Activated CD4-positive, alpha-beta T cell treated with anti-CD3 and anti-CD28 coated beads for 36 hours (primary cell): Measurements from ENCODE around the gene MRPL4. TPM values are rescaled to one million over a fixed set of nuclear protein-coding genes. Genes with fewer than 3 reads are reported as not detected.

ENCODE experiments used
- ATAC-seq: fragments of 200-7000 bp; cut with Tn5 transposase; one replicate; pipeline ENCODE4 v1.10.0; 2021; ENCODE audit warnings: mild to moderate bottlenecking, moderate library complexity
- CTCF ChIA-PET: fragments of 350-600 bp; sonication (Branson Sonifier 250); formaldehyde crosslinking; loops from one replicate; lab custom pipeline; 2021; ENCODE audit warnings: antibody characterized with exemption; lab: Charles Lee
- POLR2A ChIA-PET: fragments of 350-600 bp; sonication (Branson Sonifier 250); formaldehyde crosslinking; loops from one replicate; lab custom pipeline; 2021; ENCODE audit warnings: antibody characterized with exemption, inconsistent platforms; lab: Charles Lee
- DNase-seq: peaks from one replicate; pipeline ENCODE4 v3.0.0-alpha.2; 2020
- H3K27ac Mint-ChIP-seq: one replicate; pipeline ENCODE4 v1.8.0; 2021; ENCODE audit warnings: mixed read lengths
- H3K27me3 Mint-ChIP-seq: one replicate; pipeline ENCODE4 v1.8.0; 2021; ENCODE audit warnings: mixed read lengths
- H3K36me3 Mint-ChIP-seq: one replicate; pipeline ENCODE4 v1.8.0; 2021; ENCODE audit warnings: low read depth, mixed read lengths
- H3K4me1 Mint-ChIP-seq: one replicate; pipeline ENCODE4 v1.8.0; 2021; ENCODE audit warnings: mixed read lengths
- H3K4me3 Mint-ChIP-seq: one replicate; pipeline ENCODE4 v1.8.0; 2021; ENCODE audit warnings: mild to moderate bottlenecking, moderate library complexity, mixed read lengths
- H3K9me3 Mint-ChIP-seq: one replicate; pipeline ENCODE4 v1.8.0; 2021; ENCODE audit warnings: low read depth, mixed read lengths
- intact Hi-C, 2 experiments: fragments of 100-400 bp; cut with DNase I in 1 of 2; cut with micrococcal nuclease in 1 of 2; formaldehyde crosslinking; loops; one replicate each; pipeline versions ENCODE4 v1.14.2 to v1.15.1; 2022 to 2024; cut with DNase I, micrococcal nuclease
- total RNA-seq, 2 experiments: library from RNA; stranded (reverse); gene quantifications; one replicate each; pipeline ENCODE4 v1.2.3, GENCODE V29; 2021

Gene MRPL4
- total RNA-seq, 2 experiments from 2014 or later: 130 to 140 TPM

DNA sequence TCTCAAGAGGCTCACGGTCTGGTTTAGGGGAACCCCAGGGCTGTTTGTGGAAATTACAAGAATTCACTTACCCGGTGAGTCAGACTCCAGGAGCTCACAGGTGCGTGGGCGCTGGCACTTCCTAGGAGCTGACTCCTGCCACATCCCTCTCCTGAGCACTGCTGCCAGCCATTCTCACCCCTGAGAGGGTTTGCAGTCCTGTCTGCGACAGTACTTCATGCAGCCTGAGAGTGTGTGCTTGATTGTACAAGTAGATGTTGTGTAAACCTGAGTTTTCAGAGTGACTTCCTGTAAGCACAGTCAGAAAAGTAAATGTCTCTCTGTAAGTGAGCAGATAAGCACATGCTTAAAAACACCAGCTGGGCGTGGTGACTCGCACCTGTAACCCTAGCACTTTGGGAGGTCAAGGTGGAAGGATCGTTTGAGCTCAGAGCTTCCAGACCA is 8.1 kb downstream of the MRPL4 start:
- Mint-ChIP-seq H3K27me3 (no peaks in the 10 kb centered on the region), H3K4me3 (peak overlapping the region; percentile 53), H3K36me3 (peaks cover 41% of the 10 kb centered on the region), H3K4me1 (peaks cover 24% of the 10 kb centered on the region), H3K27ac (peak overlapping the region; percentile 90), H3K9me3 (no peaks in the 10 kb centered on the region)
- intact Hi-C loops: loop anchor here in 1 of 2 experiments (2.0 kb wide), 1 partner anchor 57 kb away; the partner anchor contains the start of gene FDX2
- POLR2A ChIA-PET: interaction anchor here (0.9 to 3.8 kb wide), 6 partner anchors 11 to 148 kb away, joined by 3 to 53 read pairs (median 4); partner anchors contain the start of genes ICAM1, ICAM5 and TYK2
- CTCF ChIA-PET: interaction anchor here (0.7 to 6.9 kb wide), 29 partner anchors 10 to 219 kb away, joined by 3 to 101 read pairs (median 4); partner anchors contain the start of genes ANGPTL6, CDC37, ICAM1 and ICAM4
- peak; percentile 86 for ATAC-seq
- peak; percentile 89 for DNase-seq

DNA sequence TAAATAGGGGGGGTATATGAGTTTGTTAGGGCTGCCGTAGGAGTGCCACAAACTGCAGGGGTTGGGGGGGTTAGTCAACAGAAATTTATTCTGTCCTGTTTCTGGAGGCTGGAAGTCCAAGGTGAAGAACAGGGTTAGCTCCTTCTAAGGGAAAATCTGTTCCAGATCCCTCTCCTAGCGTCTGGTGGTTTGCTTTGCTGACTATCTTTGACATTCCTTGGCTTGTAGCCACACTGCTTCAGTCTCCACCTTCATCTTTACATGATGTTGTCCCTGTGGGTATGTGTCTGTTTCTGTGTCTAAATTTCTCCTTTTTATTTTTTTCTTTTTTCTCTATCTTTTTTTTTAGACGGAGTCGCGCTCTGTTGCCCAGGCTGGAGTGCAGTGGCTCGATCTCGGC is 10.8 kb downstream of the MRPL4 start:
- Mint-ChIP-seq H3K4me1 (peaks cover 24% of the 10 kb centered on the region), H3K27me3 (no peaks in the 10 kb centered on the region), H3K9me3 (no peaks in the 10 kb centered on the region), H3K4me3 (no peak overlapping the region), H3K36me3 (peaks cover 21% of the 10 kb centered on the region), H3K27ac (no peak overlapping the region)
- ATAC-seq (no peak), DNase-seq (no peak)
- intact Hi-C loops: no loop called here
- ChIA-PET POLR2A (no interaction called here), CTCF (interaction anchor here (6.9 kb wide), 1 partner anchor 125 kb away, joined by 101 read pairs; no protein-coding TSS in a partner anchor)

DNA sequence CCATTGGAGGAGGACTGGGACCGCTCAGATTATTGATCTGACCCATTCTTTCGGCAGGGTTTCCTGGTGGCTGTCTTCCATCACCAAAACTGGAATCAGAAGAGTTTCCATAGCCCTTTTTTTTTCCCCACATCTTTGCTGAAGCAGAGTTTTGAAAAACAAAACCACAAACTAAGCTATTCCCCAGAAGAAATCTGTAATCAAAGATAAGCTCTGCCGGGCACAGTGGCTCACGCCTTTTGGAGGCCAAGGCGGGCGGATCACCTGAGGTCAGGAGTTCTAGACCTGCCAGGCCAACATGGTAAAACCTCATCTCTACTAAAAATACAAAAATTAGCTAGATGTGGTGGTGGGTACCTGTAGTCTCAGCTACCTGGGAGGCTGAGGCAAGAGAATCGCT is 14.7 kb downstream of the MRPL4 start:
- Mint-ChIP-seq H3K9me3 (no peaks in the 10 kb centered on the region), H3K27ac (no peak overlapping the region), H3K27me3 (no peaks in the 10 kb centered on the region), H3K4me3 (no peak overlapping the region), H3K36me3 (peaks cover 2% of the 10 kb centered on the region), H3K4me1 (peaks cover 20% of the 10 kb centered on the region)
- no peak for ATAC-seq
- CTCF ChIA-PET: interaction anchor here (1.4 to 9.2 kb wide), 3 partner anchors 7 to 122 kb away, joined by 4 to 165 read pairs (median 82); partner anchors contain the start of gene TYK2
- intact Hi-C loops: loop anchor here in 1 of 2 experiments (5.0 kb wide), 1 partner anchor 36 kb away; no protein-coding TSS in a partner anchor
- no peak for DNase-seq
- POLR2A ChIA-PET: interaction anchor here (0.5 to 1.0 kb wide), 3 partner anchors 8 to 134 kb away, joined by 3 to 7 read pairs (median 6); no protein-coding TSS in a partner anchor

DNA sequence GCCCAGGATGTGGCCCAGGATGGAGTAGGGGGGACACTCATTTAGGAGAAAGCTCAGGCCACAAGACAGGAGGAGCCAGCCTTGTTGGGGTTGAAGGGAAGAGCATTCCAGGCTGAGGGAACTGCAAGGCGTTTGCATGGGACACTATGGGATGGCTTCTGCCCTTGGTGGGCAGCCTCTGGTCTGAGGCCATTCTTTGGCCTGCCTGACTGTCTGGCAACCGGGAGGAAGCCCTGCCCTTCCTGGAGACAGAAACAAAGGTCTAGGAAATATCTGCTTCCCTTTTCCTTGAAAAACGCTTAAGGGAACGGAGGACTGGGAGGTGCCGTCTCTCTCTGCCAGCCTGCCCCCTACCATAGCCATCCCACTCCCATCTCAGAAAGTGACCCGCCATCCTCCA is 16.1 kb downstream of the MRPL4 start:
- intact Hi-C loops: loop anchor here in 1 of 2 experiments (5.0 kb wide), 1 partner anchor 34 kb away; no protein-coding TSS in a partner anchor
- no peak overlapping the region for H3K27ac Mint-ChIP-seq
- peaks cover 10% of the 10 kb centered on the region for H3K36me3 Mint-ChIP-seq
- H3K4me3 Mint-ChIP-seq: no peak overlapping the region
- H3K4me1 Mint-ChIP-seq: peaks cover 31% of the 10 kb centered on the region
- ATAC-seq (no peak), DNase-seq (no peak)
- no peaks in the 10 kb centered on the region for H3K9me3 Mint-ChIP-seq
- ChIA-PET POLR2A (interaction anchor here (1.0 kb wide), 1 partner anchor 9 kb away, joined by 6 read pairs; no protein-coding TSS in a partner anchor), CTCF (interaction anchor here (0.7 to 9.2 kb wide), 8 partner anchors 9 to 160 kb away, joined by 3 to 165 read pairs (median 14); partner anchors contain the start of genes ICAM4 and TYK2)
- no peaks in the 10 kb centered on the region for H3K27me3 Mint-ChIP-seq

DNA sequence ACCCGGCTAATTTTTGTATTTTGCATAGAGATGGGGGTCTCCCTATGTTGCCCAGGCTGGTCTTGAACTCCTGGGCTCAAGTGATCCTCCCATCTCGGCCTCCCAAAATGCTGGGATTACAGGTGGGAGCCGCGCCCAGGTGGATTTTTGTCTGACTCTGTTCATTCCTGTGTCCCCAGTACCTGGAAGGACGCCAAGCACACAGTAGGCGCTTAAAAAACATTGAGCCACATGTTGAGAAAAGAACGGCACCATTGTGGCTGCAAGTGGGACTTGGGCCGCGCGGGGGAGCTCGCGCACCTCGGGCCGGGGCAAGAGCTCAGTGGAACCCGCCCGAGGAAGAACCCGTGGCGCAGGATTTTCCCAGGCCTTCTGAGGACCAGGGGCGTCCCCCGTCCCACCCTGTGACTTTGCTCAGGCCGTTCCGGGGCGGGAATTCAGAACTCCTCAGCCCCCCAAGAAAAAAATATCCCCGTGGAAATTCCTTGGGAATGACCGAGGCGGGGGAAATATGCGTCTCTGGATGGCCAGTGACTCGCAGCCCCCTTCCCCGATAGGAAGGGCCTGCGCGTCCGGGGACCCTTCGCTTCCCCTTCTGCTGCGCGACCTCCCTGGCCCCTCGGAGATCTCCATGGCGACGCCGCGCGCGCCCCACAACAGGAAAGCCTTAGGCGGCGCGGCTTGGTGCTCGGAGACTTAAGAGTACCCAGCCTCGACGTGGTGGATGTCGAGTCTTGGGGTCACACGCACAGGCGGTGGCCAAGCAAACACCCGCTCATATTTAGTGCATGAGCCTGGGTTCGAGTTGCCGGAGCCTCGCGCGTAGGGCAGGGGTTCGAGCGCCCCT is 17.5 kb downstream of the MRPL4 start:
- CTCF ChIA-PET: interaction anchor here (0.6 to 9.2 kb wide), 20 partner anchors 10 to 192 kb away, joined by 3 to 165 read pairs (median 4); partner anchors contain the start of genes ICAM4, ICAM5 and TYK2
- peak; percentile 62 for ATAC-seq
- Mint-ChIP-seq H3K4me1 (peaks cover 35% of the 10 kb centered on the region), H3K9me3 (no peaks in the 10 kb centered on the region), H3K27ac (peak overlapping the region; percentile 91), H3K27me3 (no peaks in the 10 kb centered on the region), H3K4me3 (peak overlapping the region; percentile 80), H3K36me3 (peaks cover 14% of the 10 kb centered on the region)
- POLR2A ChIA-PET: interaction anchor here (0.7 to 3.5 kb wide), 7 partner anchors 9 to 136 kb away, joined by 3 to 53 read pairs (median 7); partner anchors contain the start of genes DNMT1, RAVER1 and TYK2
- intact Hi-C loops: loop anchor here (1.0 to 5.0 kb wide), 7 partner anchors 19 to 134 kb away; partner anchors contain the start of genes ICAM5 (in 2 of the 2), TYK2 (in 2 of the 2), CDC37 (in 1 of the 2) and ICAM3 (in 1 of the 2)
- DNase-seq: peak; percentile 94

DNA sequence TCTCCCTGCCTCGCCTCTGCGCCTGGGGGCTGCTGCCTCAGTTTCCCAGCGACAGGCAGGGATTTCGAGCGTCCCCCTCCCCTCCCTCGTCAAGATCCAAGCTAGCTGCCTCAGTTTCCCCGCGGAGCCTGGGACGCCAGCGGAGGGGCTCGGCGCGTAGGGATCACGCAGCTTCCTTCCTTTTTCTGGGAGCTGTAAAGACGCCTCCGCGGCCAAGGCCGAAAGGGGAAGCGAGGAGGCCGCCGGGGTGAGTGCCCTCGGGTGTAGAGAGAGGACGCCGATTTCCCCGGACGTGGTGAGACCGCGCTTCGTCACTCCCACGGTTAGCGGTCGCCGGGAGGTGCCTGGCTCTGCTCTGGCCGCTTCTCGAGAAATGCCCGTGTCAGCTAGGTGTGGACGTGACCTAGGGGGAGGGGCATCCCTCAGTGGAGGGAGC is 18.2 kb downstream of the MRPL4 start:
- no peaks in the 10 kb centered on the region for H3K27me3 Mint-ChIP-seq
- ATAC-seq (peak; percentile 54), DNase-seq (peak; percentile 86)
- peaks cover 37% of the 10 kb centered on the region for H3K4me1 Mint-ChIP-seq
- H3K36me3 Mint-ChIP-seq: peaks cover 20% of the 10 kb centered on the region
- intact Hi-C loops: loop anchor here (1.0 to 2.0 kb wide), 5 partner anchors 19 to 133 kb away; partner anchors contain the start of genes ICAM5 (in 2 of the 2), TYK2 (in 2 of the 2), CDC37 (in 1 of the 2) and ICAM3 (in 1 of the 2)
- POLR2A ChIA-PET: interaction anchor here (0.6 to 3.5 kb wide), 11 partner anchors 10 to 1912 kb away, joined by 3 to 53 read pairs (median 7); partner anchors contain the start of genes CDC37, DNMT1, ICAM4 and ICAM5
- H3K27ac Mint-ChIP-seq: peak overlapping the region; percentile 91
- peak overlapping the region; percentile 80 for H3K4me3 Mint-ChIP-seq
- H3K9me3 Mint-ChIP-seq: no peaks in the 10 kb centered on the region
- CTCF ChIA-PET: interaction anchor here (0.6 to 9.2 kb wide), 21 partner anchors 9 to 213 kb away, joined by 3 to 165 read pairs (median 6); partner anchors contain the start of genes ICAM4, ICAM5 and TYK2

DNA sequence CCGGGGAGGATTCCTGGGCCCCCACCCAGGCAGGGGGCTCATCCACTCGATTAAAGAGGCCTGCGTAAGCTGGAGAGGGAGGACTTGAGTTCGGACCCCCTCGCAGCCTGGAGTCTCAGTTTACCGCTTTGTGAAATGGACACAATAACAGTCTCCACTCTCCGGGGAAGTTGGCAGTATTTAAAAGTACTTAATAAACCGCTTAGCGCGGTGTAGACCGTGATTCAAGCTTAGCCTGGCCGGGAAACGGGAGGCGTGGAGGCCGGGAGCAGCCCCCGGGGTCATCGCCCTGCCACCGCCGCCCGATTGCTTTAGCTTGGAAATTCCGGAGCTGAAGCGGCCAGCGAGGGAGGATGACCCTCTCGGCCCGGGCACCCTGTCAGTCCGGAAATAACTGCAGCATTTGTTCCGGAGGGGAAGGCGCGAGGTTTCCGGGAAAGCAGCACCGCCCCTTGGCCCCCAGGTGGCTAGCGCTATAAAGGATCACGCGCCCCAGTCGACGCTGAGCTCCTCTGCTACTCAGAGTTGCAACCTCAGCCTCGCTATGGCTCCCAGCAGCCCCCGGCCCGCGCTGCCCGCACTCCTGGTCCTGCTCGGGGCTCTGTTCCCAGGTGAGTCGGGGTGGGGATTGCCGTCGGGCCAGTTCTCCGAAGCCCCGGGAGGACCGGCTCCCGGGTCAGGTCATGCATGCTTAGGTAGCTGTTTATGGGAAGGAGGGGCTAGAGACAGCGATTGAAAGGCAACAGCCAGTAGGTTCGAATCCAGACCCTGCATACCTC is 18.8 kb downstream of the MRPL4 start, which contains the start of gene ICAM1:
Gene ICAM1 (plus strand): TSS at position 505 of the 779 bp plus-strand sequence. CDS start 40 bp downstream, at position 545.
- H3K36me3 Mint-ChIP-seq: peaks cover 22% of the 10 kb centered on the region
- H3K27me3 Mint-ChIP-seq: no peaks in the 10 kb centered on the region
- H3K4me3 Mint-ChIP-seq: peak within 1 kb of the TSS; percentile 80
- no peaks in the 10 kb centered on the region for H3K9me3 Mint-ChIP-seq
- peak; percentile 59 for ATAC-seq
- ChIA-PET CTCF (interaction anchor here (0.6 to 9.2 kb wide), 25 partner anchors 9 to 429 kb away, joined by 3 to 165 read pairs (median 5); partner anchors contain the start of genes ICAM4, ICAM5, RAVER1 and TYK2), POLR2A (interaction anchor here (0.6 to 3.5 kb wide), 15 partner anchors 10 to 1913 kb away, joined by 3 to 53 read pairs (median 4); partner anchors contain the start of genes CDC37, DNMT1, ICAM4 and ICAM5)
- peak; percentile 89 for DNase-seq
- intact Hi-C loops: loop anchor here (1.0 to 2.0 kb wide), 6 partner anchors 18 to 132 kb away; partner anchors contain the start of genes ICAM5 (in 2 of the 2), TYK2 (in 2 of the 2), CDC37 (in 1 of the 2) and ICAM3 (in 1 of the 2)
- H3K4me1 Mint-ChIP-seq: peaks cover 37% of the 10 kb centered on the region
- peak within 1 kb of the TSS; percentile 91 for H3K27ac Mint-ChIP-seq

DNA sequence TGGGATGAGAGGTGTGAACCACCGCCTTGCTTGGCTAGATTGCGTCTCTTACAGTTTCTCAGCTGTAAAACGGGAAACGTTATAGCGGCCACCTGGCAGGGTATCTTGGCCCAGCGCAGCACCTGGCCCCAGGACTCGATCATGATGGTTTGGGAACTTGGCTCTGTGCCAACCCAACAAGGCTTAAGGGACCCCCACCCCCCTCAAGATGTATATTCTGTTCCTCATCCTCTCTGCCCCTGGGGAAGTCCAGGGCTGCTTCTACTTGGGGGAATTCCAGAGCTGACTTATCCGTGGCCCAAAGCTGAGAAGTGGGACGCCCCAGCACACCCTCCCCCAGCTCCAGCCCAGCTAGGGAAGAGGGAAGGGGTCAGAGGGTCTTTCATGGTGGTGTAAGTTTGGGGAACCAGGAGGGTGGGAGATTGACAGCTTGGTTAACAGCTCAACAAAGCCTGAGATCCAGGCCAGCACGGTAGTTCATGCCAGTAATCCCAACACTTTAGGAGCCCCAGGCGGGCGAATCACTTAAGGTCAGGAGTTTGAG is 19.6 kb downstream of the MRPL4 start:
- Mint-ChIP-seq H3K27ac (peak overlapping the region; percentile 91), H3K27me3 (no peaks in the 10 kb centered on the region), H3K36me3 (peaks cover 22% of the 10 kb centered on the region), H3K4me3 (peak overlapping the region; percentile 80), H3K4me1 (peaks cover 37% of the 10 kb centered on the region), H3K9me3 (no peaks in the 10 kb centered on the region)
- DNase-seq (peak; percentile 55), ATAC-seq (peak; percentile 22)
- intact Hi-C loops: loop anchor here (1.0 to 2.0 kb wide), 4 partner anchors 17 to 109 kb away; partner anchors contain the start of genes TYK2 (in 2 of the 2), ICAM3 (in 1 of the 2), ICAM5 (in 1 of the 2) and RAVER1 (in 1 of the 2)
- ChIA-PET CTCF (interaction anchor here (0.6 to 9.2 kb wide), 20 partner anchors 8 to 428 kb away, joined by 3 to 165 read pairs (median 6); partner anchors contain the start of genes ICAM4, ICAM5, RAVER1 and TYK2), POLR2A (interaction anchor here (0.5 to 3.5 kb wide), 10 partner anchors 11 to 564 kb away, joined by 3 to 53 read pairs (median 8); partner anchors contain the start of genes ICAM4, ICAM5, RAVER1 and TMED1)

DNA sequence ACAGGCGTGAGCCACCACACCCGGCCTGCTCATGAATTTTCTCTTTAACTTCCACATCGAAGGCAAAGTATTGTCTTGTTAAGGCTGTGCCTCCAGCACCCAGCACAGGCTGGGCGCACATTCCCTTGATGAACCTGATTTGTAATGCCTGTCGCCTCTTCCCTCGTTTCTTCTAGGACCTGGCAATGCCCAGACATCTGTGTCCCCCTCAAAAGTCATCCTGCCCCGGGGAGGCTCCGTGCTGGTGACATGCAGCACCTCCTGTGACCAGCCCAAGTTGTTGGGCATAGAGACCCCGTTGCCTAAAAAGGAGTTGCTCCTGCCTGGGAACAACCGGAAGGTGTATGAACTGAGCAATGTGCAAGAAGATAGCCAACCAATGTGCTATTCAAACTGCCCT is 22.6 kb downstream of the MRPL4 start:
- Mint-ChIP-seq H3K27ac (peak overlapping the region; percentile 13), H3K27me3 (no peaks in the 10 kb centered on the region), H3K4me3 (no peak overlapping the region), H3K9me3 (no peaks in the 10 kb centered on the region), H3K4me1 (peaks cover 36% of the 10 kb centered on the region), H3K36me3 (peaks cover 38% of the 10 kb centered on the region)
- ChIA-PET CTCF (interaction anchor here (0.6 to 1.2 kb wide), 4 partner anchors 11 to 142 kb away, joined by 3 to 7 read pairs (median 4); no protein-coding TSS in a partner anchor), POLR2A (interaction anchor here (0.8 kb wide), 1 partner anchor 44 kb away, joined by 7 read pairs; no protein-coding TSS in a partner anchor)
- intact Hi-C loops: no loop called here
- no peak for ATAC-seq
- DNase-seq: no peak
